Left renal pelvis (tissue), 4 donors: ENCODE results near the gene TBC1D22A. TPM values are rescaled to one million over a fixed set of nuclear protein-coding genes. Genes with fewer than 3 reads are reported as not detected.
A peak's percentile ranks its signal among the peaks of the same experiment; 100 is the strongest.

Experiments used
- DNase-seq, 4 donors: peaks; one replicate each; pipeline ENCODE4 v3.0.0-alpha.2; 2013; ENCODE audit warnings: low read depth in 4 of 4, low spot score in 3 of 4
- polyA plus RNA-seq, 4 donors: library from polyadenylated mRNA; unstranded; fragments of 120-200 nt; gene quantifications; one replicate each; pipeline ENCODE4 v1.2.1, GENCODE V29; 2013; ENCODE audit not compliant: insufficient read length in 4 of 4

TBC1D22A gene
- polyA plus RNA-seq, 4 donors: 14.3 to 19.3 (median 15.7) TPM

DNA sequence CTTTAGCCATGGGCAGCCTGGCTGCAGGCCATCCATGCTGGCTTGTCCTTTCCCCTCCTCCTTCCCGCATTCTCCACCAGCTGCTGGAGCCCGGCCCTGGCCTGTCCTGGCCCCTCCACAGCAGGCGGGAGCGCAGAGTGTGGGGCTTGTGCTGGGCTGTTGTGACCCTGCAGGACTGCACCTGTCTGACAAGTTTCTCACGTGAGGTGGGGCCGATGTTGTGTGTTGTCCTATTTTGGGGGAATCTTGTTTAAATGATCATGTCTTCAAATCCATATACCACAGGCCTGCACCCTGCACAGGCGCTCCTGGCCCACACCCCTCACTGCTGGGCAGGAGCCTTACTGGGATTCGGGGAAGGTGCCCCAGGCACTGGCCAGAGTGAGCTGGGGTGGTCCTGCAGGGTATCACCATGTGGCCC is 30.4 kb downstream of the TBC1D22A start:
- DNase-seq: no peak

DNA sequence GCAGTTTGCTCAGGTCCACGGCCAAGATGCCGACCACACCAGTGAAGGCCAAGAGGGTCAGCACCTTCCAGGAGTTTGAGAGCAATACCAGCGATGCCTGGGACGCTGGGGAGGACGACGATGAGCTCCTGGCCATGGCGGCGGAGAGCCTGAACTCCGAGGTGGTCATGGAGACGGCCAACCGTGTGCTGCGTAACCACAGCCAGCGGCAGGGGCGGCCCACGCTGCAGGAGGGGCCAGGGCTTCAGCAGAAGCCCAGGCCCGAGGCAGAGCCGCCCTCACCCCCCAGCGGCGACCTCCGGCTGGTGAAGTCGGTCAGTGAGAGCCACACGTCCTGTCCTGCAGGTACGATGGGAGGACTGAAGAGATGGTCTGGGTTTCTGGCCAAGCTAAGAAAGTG is 31.0 kb downstream of the TBC1D22A start:
- no peak for DNase-seq

DNA sequence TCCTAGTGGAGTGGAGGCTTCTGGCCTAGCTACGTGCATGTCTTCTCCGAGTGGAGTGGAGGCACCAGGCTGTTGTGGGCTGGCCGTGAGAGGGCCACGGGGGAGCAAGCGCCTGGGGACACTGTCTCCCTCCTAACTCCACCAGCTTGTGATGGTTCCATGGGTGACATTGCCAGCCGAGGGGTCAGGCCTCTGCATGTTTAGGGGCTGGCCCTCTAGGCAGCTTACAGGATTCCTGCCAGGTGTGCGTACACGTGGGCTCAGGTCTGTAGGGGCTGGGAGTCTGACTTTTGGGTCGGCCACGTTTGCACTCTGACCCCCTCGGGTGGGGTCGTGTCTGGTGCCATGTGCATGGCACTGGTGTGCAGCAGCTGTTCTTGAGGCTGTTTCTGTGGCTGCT is 31.6 kb downstream of the TBC1D22A start:
- no peak for DNase-seq

DNA sequence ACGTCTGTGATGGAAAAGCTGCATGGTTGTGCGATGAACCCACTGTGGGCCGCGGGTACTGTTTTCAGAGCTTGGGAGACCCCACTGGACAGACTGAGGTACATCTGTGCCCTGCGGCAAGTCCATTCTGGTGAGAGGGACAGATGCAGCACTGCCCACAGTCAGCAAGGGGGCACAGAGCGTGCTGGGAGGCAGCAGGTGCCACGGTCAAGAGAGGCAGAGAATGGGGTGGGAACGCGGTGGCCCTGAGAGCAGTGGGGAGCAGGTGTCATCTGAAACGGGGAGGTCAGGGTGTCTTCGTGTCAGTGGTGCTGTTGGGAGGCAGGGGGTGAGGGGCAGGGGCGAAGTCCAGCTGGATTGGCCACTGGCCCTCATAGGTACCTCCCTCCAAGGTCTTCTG is 32.0 kb downstream of the TBC1D22A start:
- no peak for DNase-seq

DNA sequence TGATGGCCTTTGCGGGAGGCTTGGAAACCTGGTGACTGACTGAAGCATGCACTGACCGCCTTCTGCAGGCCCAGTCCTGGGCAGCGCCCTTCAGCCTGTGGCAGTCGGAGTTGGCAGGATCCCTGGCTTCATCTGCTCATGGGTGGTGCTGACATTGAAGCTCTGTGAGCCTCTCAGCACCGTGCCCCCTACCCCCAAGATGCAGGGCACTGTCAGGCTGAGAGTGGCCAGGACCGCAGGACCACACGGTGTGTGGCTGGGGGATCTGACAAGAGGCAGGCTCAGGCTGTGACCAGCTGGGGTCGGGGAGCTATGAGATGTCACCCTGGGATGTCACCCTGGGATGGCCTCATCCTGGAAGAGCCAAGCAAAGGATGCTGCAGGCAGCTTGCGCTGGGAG is 32.7 kb downstream of the TBC1D22A start:
- DNase-seq: no peak

DNA sequence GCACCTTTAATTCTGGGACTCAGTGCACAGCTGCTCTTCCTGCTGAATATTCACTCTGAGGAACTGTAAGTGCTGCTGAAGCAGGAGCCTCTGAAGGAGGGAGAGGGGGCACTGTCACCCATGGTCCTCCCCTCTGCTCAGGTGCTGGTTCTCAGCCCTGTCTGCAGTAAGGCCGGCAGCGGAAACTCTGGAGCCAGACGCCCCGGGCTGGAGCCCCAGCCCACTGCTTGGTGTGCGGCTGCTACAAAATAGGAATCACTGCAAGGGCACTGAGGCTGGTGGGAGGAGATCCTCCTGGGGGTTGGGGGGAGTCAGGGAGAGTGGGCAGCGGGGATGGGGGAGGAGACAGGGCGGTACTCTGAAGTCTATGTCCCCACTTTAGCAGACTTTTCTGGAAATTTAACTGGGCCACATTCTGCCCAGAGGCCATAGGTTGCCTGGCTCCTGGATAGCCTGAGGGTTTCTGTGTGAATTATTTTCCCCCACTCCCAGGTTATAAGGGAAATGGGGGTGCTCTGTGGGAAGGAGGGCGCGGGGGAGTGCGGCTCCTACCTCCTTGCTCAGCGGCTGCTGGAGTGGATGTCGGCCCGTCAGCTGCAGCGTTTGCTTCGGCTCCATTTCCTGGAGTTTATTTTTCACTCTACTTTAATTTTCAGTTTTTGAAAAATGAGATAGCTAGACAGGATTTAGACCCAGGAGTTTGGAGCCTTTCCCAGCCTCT is 33.6 kb downstream of the TBC1D22A start:
- no peak for DNase-seq

DNA sequence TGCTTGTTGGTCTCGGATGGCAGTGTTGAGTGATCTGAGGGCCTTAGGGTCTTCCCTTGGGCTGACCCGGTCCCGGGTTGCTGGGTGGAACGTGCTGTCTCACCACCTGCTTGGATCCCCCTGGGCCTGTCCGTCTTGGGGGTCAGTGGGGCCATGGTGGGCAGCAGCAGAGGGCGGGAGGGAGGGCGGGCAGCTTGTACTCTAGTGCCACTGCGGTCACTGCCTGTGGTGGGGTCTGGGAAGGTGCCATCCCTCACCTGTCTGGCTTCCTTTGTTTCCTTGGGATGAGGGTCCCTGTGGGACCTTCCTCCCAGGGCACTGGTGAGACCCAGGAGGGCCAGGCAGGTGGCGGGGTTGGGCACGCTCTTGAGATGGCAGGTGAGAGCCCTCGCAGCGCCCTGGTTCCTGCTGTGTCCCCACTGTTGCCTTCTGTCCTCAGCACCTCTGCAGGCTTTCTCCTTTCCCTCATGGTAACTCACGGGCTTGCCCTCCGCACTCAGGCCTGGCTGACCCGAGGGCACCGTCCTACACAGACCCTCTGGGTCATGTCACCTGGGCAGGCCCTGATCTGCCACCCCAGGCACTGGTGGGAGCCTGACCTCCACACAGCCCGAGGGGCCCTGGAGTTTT is 34.2 kb downstream of the TBC1D22A start:
- DNase-seq: no peak

DNA sequence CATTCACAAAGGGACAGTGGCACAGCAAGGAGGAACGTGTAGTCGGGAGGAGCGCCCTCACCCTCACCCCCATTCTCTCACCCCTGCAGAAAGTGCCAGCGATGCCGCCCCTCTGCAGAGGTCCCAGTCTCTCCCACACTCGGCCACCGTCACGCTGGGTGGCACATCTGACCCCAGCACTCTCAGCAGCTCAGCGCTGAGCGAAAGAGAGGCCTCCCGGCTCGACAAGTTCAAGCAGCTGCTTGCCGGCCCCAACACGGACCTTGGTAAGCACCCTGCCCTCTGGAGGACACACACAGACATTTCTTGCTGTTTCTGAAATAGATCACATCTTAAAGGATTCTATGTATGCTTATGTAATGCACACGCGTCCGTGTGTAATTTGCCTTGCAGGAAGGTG is 34.9 kb downstream of the TBC1D22A start:
- no peak for DNase-seq

DNA sequence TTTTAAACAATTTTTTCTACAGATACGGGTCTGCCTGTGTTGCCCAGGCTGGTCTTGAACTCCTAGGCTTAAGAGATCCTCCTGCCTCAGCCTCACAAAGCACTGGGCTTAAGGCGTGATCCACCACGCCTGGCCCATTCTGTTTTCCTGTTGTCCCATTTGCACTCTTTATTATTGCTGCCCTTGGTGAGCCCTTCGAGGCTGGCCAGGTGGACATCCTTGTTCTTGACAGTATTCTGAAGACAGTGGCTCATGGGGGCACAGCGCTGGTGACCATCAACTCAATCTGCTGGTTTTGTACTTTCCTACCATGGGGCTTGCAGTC is 35.6 kb downstream of the TBC1D22A start:
- DNase-seq: no peak

DNA sequence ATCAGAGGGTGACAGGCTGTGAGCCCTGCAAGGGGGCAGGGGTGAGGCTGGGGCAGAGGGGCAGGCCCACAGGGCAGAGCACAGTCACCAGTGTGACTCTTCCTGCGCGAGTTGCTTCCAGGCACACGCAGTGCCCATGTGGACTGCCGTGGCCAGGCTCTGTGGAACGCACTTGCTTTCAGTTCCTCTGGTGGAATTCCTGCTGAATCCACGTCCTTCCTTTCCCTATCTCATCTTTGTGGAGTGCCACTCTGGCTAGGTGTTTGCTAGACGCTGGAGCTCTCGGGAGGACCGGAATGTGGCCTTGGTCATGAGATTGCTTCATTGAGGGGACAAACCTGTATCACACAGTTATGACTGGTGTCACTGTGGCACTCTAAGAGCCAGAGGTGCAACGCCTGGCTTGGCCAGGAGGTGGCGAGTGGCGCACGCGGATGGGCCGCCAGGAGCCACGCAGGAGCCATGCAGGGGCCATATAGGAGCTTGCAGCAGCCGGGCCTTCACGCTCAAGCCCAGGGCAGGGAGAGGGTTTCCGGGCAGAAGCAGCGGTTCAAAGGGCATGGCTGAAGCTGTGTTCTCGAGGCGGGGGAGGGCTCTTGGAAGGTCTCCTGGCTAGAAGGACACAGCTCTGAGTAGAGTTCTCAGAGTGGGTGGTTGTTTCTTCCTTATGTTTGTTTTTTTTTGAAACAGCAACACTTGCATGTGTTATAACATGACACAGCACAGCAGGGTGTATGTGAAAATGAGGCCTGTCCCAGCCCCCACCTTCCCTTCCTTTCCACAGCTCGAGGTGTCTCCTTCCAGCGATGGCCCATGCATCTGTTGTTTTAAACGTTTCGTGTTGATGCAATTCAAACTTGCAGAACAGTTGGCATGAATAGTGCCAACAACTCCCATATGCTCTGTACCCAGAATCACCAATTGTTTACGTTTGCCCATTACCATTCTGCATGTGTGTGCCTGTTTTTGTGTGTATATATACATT is 36.2 kb downstream of the TBC1D22A start:
- DNase-seq: peak in 1 of 4 donors; percentile 36

DNA sequence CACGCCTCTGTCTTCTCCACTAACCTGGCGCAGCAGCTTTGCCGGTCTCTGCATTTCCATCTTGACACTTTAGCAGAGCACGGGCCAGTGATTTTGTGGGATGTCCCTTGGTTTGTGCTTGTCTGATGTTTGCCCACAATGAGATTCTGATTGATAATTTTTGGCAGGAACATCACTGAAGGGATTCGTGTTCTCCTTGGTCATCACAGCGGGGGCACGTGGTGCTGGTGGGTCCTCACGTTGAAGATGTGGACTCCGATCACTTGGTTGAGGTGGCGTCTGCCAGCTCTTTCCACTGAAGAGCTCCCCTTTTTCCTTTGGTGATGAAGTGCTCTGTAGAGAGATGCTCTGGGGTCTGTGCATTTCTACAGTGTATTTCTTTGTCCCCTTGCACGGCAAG is 37.2 kb downstream of the TBC1D22A start:
- no peak for DNase-seq

DNA sequence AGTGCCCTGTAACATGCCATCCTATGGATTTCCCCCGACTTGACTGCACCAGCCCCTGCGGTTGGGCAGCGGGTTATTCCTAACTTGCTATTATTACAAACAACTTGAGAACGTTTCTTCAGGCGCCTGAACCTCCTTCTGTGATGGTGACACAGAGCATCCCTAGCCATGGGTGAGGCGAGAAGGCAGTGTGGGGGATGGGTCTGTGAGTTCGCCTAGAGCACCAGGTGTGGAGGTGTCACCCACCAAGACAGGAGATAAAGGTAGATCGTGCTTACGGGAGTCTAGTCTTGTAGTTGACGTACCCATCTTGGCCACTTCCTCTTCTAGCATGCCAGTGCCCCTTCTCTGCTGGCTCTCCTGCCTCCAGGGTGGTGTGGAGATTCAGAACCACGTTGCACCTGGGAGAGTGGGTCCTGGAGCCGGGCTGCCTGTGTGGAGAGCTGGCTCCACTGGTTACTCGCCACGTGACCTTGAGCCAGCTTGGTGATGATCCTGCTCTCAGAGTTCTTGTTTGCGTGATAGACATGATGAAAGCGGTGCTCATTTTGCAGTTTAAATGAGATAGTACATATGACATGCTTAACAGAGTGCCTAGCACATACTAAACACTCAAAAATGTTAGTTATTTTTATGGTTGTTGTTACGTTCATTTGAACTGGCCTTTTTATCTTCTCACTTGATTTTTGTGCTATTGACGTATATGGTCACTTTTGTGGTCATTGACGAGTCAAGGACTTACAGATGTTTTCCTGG is 37.8 kb downstream of the TBC1D22A start:
- no peak for DNase-seq

DNA sequence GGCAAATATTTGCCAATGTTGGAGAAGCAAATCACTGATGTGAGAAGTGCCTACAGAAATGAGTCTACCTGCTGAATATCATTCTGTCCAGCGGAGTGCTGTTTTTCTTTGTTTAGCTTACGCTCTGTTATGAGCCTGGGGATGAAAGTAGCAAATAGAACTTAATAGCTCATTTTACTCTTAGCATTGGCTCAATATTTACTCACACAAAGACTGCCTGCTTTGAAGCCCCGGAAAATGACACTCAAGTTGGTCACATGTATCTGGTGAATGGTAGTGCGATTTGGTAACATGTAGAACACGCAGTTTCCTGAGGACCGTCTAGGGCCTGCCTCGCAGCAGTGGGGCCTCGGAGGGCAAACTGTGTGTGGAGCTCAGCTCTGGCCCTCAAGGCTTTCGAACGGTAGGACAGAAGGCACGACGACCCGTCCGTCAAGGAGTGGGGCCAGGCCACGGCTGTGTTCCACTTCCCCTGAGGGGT is 38.9 kb downstream of the TBC1D22A start:
- DNase-seq: no peak

DNA sequence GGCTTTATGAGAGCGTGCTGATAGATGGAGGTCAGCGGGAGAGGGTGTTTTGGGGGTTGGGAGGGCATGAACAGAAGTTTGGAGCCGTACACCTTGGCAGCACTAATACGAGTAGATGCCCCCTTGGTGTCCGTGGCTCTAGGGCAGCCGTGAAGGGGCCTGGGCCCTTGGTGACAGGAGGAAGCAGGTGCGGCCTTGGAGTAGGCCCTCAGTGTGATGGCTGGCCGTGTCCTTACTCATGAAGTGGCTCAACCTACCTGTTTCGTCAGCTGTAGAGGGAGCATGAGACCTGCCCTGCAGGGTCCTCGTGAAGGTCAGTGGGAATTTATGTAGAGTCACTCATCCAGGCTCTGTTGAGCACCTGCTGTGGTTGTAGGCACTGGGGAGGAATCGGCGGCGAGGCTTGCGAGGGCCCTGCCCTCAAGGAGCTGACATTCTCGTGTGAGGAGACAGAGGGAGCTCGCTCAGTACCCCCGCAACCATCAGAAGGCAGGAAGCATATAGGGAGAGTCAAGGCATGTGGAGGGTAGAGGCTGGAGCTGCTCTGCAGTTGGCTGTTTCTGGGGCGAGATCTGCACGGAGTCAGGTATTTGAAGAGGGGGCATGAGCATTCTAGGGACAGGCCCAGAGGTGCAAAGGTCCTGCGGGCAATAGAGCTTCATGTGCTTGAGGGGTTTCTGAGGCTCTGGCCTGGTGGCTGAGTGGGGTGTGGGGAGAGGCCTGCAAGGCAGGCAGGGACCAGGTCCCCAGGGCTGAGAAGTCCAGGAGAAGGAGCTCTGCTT is 39.6 kb downstream of the TBC1D22A start:
- no peak for DNase-seq

DNA sequence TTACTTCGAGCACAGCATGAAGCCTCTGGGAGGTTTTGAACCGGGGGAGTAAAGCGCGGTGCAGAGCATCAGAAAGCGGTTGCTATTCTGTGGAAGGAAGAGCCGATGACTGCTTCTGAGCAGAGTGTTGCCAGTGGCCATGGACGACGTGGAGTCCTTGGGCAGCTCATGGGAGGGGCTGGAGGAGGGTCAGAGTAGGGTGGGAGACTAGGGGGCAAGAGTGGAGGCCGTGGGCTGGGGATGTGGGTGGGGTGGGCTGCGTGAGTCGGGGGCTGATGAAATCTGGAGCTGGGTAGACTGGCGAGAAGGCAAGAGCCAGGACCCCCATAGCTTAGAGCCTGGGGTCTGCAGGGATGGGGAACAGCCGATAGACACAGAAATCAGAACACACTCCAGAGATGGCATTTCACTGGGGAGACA is 40.2 kb downstream of the TBC1D22A start:
- DNase-seq: no peak

DNA sequence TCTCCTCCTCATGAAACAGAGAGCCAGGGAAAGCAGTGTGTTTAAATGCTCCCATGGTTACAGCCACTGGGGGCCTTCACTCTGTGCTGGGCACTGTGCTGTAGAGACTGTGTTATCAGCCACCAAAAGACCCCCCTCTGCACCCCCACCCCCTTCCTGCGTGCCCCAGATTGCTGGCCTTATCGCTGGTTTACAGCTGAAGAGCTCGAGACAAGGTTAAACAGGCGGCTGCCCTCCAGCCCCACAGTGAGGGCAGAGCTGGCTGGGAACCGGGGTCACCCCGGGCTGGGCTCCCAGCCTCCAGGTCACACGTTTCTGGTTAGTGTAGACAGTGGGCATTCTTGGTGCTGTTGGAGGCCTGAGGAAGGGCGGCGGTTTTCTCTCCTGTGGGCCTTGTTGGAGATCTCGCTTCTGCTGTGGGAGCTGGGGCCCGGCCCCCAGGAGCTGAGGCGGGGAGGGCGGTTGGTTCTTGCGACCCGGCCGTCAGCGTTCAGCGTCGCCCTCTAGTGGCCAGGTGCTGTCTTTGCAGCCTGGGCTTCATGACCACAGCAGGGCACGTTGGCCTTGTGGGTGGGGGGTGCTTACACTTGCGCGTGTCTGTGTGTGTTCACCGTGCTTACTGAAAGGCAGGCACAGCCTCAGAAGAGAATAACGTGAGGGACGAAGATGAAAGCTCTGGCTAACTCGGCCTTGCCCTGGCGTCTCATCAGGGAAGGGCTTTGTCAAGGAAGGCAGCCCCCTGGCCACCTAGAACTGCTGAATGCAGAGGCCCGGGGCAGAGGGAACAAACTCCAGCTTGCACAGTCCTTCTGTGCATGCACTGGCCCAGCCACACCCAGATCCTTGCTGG is 40.8 kb downstream of the TBC1D22A start:
- DNase-seq: no peak

DNA sequence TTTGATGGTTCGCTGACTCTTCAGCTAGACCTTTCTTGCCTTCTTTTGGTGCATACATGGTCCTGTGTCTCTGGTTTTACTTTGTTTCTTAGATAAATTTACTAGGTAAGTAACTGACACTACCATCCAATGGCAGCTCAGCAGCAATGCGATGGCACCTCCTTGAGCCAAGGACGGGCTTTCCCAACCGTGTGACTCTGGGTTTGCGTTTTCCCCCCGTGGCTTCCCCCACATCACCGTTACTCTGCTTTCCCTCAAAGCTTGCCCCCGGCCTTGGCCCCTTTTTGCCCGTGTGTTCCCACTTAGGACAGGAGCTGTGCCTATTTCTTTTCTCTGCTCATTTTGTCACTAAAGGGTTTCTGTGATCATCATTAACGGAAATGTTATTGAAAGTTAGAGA is 41.5 kb downstream of the TBC1D22A start:
- no peak for DNase-seq

DNA sequence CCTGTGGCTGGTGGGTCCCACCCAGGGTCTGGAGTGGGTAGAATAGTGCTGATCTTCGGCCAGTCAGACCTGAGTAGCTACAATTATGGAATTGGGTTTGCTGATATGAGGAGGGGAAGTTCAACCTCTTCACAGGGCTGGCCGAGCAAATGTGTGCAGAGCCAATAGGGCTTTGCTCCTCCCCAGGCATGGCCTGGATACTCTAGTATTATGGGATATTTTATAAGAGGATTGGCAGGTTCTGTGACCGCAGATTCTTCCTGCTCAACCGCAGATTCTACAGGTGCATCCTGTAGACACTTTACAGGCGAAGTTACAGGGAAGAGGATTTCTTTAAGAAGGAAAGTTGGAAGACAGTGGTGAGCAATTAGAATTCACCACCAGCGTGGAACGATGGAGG is 44.3 kb downstream of the TBC1D22A start:
- DNase-seq: no peak

DNA sequence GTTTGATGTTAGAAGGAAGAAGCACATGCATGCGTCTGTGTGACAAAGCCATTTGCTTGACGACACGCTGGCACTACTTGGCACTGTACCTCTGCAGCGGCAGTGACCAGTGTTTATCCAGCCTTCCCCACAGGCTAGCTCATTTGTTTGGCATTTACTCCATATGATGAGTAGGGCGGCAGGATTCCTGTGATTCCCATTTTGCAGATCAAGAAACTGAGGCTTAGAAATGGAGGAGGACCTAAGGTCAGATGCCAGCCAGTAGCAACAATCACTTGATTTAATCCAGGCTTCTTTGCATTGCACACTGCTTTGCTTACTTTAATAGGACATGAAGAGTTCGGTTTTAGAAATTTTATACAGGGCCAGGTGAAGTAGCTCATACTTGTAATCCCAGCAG is 45.0 kb downstream of the TBC1D22A start:
- DNase-seq: no peak
